Measurements from ENCODE around the gene CSTPP1.

- no peak for TF ChIP-seq YY1 (IDR thresholded peaks at IDR 0.05; ENCODE audit: insufficient read depth, insufficient read length)
- TF ChIP-seq ZNF274 (IDR thresholded peaks at IDR 0.05; ENCODE audit: low read depth, low read length) = no peak
Observed at GRCh38 chr11:47152126-47152952, 215.8 kb downstream of the CSTPP1 start.
